HG03457 (cell line): ENCODE data around the gene CACNA1F.
A peak's percentile ranks its signal among the peaks of the same experiment; 100 is the strongest.

ENCODE experiments used
- ATAC-seq: cut with Tn5 transposase; IDR thresholded peaks from one replicate; pipeline ENCODE4 v1.9.1; 2021; ENCODE audit warnings: moderate number of reproducible peaks; ENCODE audit not compliant: unreplicated experiment

CACNA1F gene

GRCh38 chrX:49199906-49200771, 33.0 kb downstream of the CACNA1F start, which contains the start of gene SYP:
Gene SYP (minus strand): TSS chrX:49200193. CDS start chrX:49200186, 7 bp downstream.
- peak; percentile 92 for ATAC-seq

- no peak for ATAC-seq
Observed at GRCh38 chrX:49199315-49199595, 33.9 kb downstream of the CACNA1F start.

- no peak for ATAC-seq
Observed at GRCh38 chrX:49198540-49199314, 34.4 kb downstream of the CACNA1F start.

GRCh38 chrX:49197543-49198087, 35.5 kb downstream of the CACNA1F start:
- no peak for ATAC-seq

- ATAC-seq: no peak
Observed at GRCh38 chrX:49193542-49193964, 39.6 kb downstream of the CACNA1F start.

GRCh38 chrX:49192722-49193328, 40.3 kb downstream of the CACNA1F start:
- no peak for ATAC-seq

- peak; percentile 8 for ATAC-seq
Observed at GRCh38 chrX:49191574-49192011, 41.5 kb downstream of the CACNA1F start.

GRCh38 chrX:49190821-49191573, 42.1 kb downstream of the CACNA1F start:
- peak; percentile 84 for ATAC-seq

GRCh38 chrX:49189606-49190005, 43.5 kb downstream of the CACNA1F start:
- ATAC-seq: no peak

GRCh38 chrX:49188468-49189076, 44.6 kb downstream of the CACNA1F start:
- ATAC-seq: no peak

GRCh38 chrX:49187526-49187925, 45.6 kb downstream of the CACNA1F start:
- ATAC-seq: no peak

GRCh38 chrX:49187028-49187394, 46.1 kb downstream of the CACNA1F start:
- no peak for ATAC-seq

GRCh38 chrX:49186125-49187027, 46.8 kb downstream of the CACNA1F start, which contains the start of gene PRICKLE3:
Gene PRICKLE3 (minus strand): TSS chrX:49186373. CDS start chrX:49186297, 76 bp downstream.
- no peak for ATAC-seq

GRCh38 chrX:49184294-49185281, 48.6 kb downstream of the CACNA1F start:
- ATAC-seq: no peak

GRCh38 chrX:49183701-49184281, 49.3 kb downstream of the CACNA1F start:
- no peak for ATAC-seq

GRCh38 chrX:49179358-49179757, 53.8 kb downstream of the CACNA1F start:
- ATAC-seq: no peak

- no peak for ATAC-seq
Observed at GRCh38 chrX:49178537-49178936, 54.6 kb downstream of the CACNA1F start.
